ENCODE results near the gene FKBP3. TPM values are rescaled to one million over a fixed set of nuclear protein-coding genes. Genes with fewer than 3 reads are reported as not detected.

The FKBP3 gene
- total RNA-seq = 10 to 100 TPM; 18.6 to 37.7 (median 23.7) TPM

GRCh38 chr14:45134051-45134958 is at the start of gene FKBP3:
FKBP3 (minus strand) TSS chr14:45134481; CDS start chr14:45134456, 25 bp downstream.
- ATAC-seq (ENCODE audit: low FRiP score) = peak; percentile 98
- TF ChIP-seq CTCF (IDR thresholded peaks at IDR 0.05) = no peak

GRCh38 chr14:45181806-45182205 is 47.5 kb upstream of the FKBP3 start:
- ATAC-seq (ENCODE audit: low FRiP score) (no peak), DNase-seq (ENCODE audit: low spot score) (no peak)
- TF ChIP-seq CTCF (IDR thresholded peaks at IDR 0.05) = no peak

More at GRCh38 chr14:45134051-45134958, at the start of gene FKBP3:
- DNase-seq (ENCODE audit: low spot score) = peak; percentile 85

- ATAC-seq (ENCODE audit: low FRiP score) (no peak), DNase-seq (ENCODE audit: low spot score) (no peak)
- TF ChIP-seq CTCF (IDR thresholded peaks at IDR 0.05) = no peak
Measured at GRCh38 chr14:45181329-45181728, 47.0 kb upstream of the FKBP3 start.

GRCh38 chr14:45177076-45177475 is 42.8 kb upstream of the FKBP3 start:
- no peak for DNase-seq (ENCODE audit: low spot score)
- no peak for ATAC-seq (ENCODE audit: low FRiP score)
- TF ChIP-seq CTCF (IDR thresholded peaks at IDR 0.05) = no peak

- TF ChIP-seq CTCF (IDR thresholded peaks at IDR 0.05) = no peak
- ATAC-seq (ENCODE audit: low FRiP score) (no peak), DNase-seq (ENCODE audit: low spot score) (no peak)
Measured at GRCh38 chr14:45169906-45170305, 35.6 kb upstream of the FKBP3 start.

GRCh38 chr14:45156067-45156466 is 21.8 kb upstream of the FKBP3 start:
- ATAC-seq (ENCODE audit: low FRiP score) = no peak
- no peak for TF ChIP-seq CTCF (IDR thresholded peaks at IDR 0.05)
- DNase-seq (ENCODE audit: low spot score) = no peak

GRCh38 chr14:45150386-45150890 is 16.2 kb upstream of the FKBP3 start:
- DNase-seq (ENCODE audit: low spot score) (no peak), ATAC-seq (ENCODE audit: low FRiP score) (no peak)
- no peak for TF ChIP-seq CTCF (IDR thresholded peaks at IDR 0.05)
